Fibroblast of skin of abdomen (primary cell): ENCODE measurements around the gene HECTD4.
"Not testable (repeated sequence)": the region's sequence is repeated elsewhere in the genome, so short reads cannot be mapped to it uniquely, and the experiment has no call there.

Source experiments
- DNase-seq: peaks from one replicate; pipeline ENCODE4 v3.0.0-alpha.2; 2013

Gene HECTD4

GRCh38 chr12:112407683-112408082 lies 25.5 kb upstream of the HECTD4 start:
- DNase-seq: not testable (repeated sequence)

GRCh38 chr12:112406519-112407488 lies 24.6 kb upstream of the HECTD4 start:
- no peak for DNase-seq

GRCh38 chr12:112401903-112402498 lies 19.8 kb upstream of the HECTD4 start:
- DNase-seq: no peak

- no peak for DNase-seq
Observed at GRCh38 chr12:112401054-112401453, 18.8 kb upstream of the HECTD4 start.

- no peak for DNase-seq
Observed at GRCh38 chr12:112393328-112393727, 11.1 kb upstream of the HECTD4 start.

- not testable (repeated sequence) for DNase-seq
Observed at GRCh38 chr12:112389922-112390654, 7.9 kb upstream of the HECTD4 start.

GRCh38 chr12:112389228-112389627 lies 7.0 kb upstream of the HECTD4 start:
- DNase-seq: no peak

- peak; percentile 46 for DNase-seq
Observed at GRCh38 chr12:112386726-112387125, 4.5 kb upstream of the HECTD4 start.

- DNase-seq: no peak
Observed at GRCh38 chr12:112382866-112383265, 635 bp upstream of the HECTD4 start.

- no peak for DNase-seq
Observed at GRCh38 chr12:112381406-112381882, 787 bp downstream of the HECTD4 start.

GRCh38 chr12:112380663-112381405 lies 1.4 kb downstream of the HECTD4 start:
- DNase-seq: no peak

GRCh38 chr12:112375105-112375504 lies 7.1 kb downstream of the HECTD4 start:
- DNase-seq: no peak

GRCh38 chr12:112374166-112374740 lies 8.0 kb downstream of the HECTD4 start:
- no peak for DNase-seq

- DNase-seq: no peak
Observed at GRCh38 chr12:112370868-112371510, 11.2 kb downstream of the HECTD4 start.

- no peak for DNase-seq
Observed at GRCh38 chr12:112370199-112370598, 12.0 kb downstream of the HECTD4 start.

GRCh38 chr12:112368856-112369255 lies 13.4 kb downstream of the HECTD4 start:
- DNase-seq: no peak

- DNase-seq: no peak
Observed at GRCh38 chr12:112367965-112368364, 14.3 kb downstream of the HECTD4 start.

GRCh38 chr12:112362310-112362709 lies 19.9 kb downstream of the HECTD4 start:
- no peak for DNase-seq

GRCh38 chr12:112361271-112361670 lies 21.0 kb downstream of the HECTD4 start:
- DNase-seq: no peak

GRCh38 chr12:112359290-112359689 lies 22.9 kb downstream of the HECTD4 start:
- DNase-seq: no peak

GRCh38 chr12:112357214-112357613 lies 25.0 kb downstream of the HECTD4 start:
- no peak for DNase-seq
